Loucy (cell line): ENCODE measurements around the gene FAM167B.

ENCODE experiments used
- H2AFZ ChIP-seq: fragments of 200-600 bp; sonication (generic); 2 replicates; pipeline ENCODE4 v1.6.0; 2016; ENCODE audit warnings: antibody characterized with exemption, mild to moderate bottlenecking, low read length, moderate library complexity
- H3F3A ChIP-seq: fragments of 200-600 bp; 2 replicates; pipeline ENCODE4 v1.6.0; 2016; ENCODE audit warnings: antibody characterized with exemption, low read depth, mild to moderate bottlenecking
- H3K27me3 ChIP-seq: fragments of 200-600 bp; sonication (generic); 2 replicates; pipeline ENCODE4 v1.6.1; 2014; ENCODE audit warnings: low read length, mild to moderate bottlenecking; ENCODE audit not compliant: insufficient read depth, poor library complexity, severe bottlenecking
- H3K36me3 ChIP-seq: fragments of 200-600 bp; sonication (generic); 2 replicates; pipeline ENCODE4 v1.6.1; 2016; ENCODE audit warnings: low read length; ENCODE audit not compliant: insufficient read depth
- H3K4me1 ChIP-seq: fragments of 200-600 bp; sonication (generic); 2 replicates; pipeline ENCODE4 v1.5.1; 2014; ENCODE audit warnings: low read length, mild to moderate bottlenecking; ENCODE audit not compliant: insufficient read depth, poor library complexity, severe bottlenecking
- H3K4me2 ChIP-seq: fragments of 200-600 bp; sonication (generic); 2 replicates; pipeline ENCODE4 v1.6.0; 2014; ENCODE audit warnings: antibody characterized with exemption, low read length, low read depth, mild to moderate bottlenecking; ENCODE audit not compliant: poor library complexity, severe bottlenecking
- H3K4me3 ChIP-seq: fragments of 200-600 bp; sonication (generic); 2 replicates; pipeline ENCODE4 v1.5.1; 2014; ENCODE audit warnings: low read length, mild to moderate bottlenecking, mixed read lengths; ENCODE audit not compliant: poor library complexity, severe bottlenecking
- H3K79me2 ChIP-seq: fragments of 200-600 bp; sonication (generic); 2 replicates; pipeline ENCODE4 v1.6.1; 2014; ENCODE audit warnings: low read length; ENCODE audit not compliant: insufficient read depth
- H3K9ac ChIP-seq: fragments of 200-600 bp; sonication (generic); 2 replicates; pipeline ENCODE4 v1.6.0; 2014; ENCODE audit warnings: mild to moderate bottlenecking, low read depth, low read length, moderate library complexity; ENCODE audit not compliant: poor library complexity, severe bottlenecking
- H3K9me2 ChIP-seq: fragments of 200-600 bp; sonication (generic); replicated peaks from 2 replicates; pipeline ENCODE4 v1.6.1; 2016; ENCODE audit warnings: low read depth, low read length, mixed read lengths
- H3K9me3 ChIP-seq: fragments of 200-600 bp; sonication (generic); 2 replicates; pipeline ENCODE4 v1.6.1; 2014; ENCODE audit warnings: mild to moderate bottlenecking, antibody characterized with exemption, low read length, low read depth; ENCODE audit not compliant: insufficient read depth
- H4K20me1 ChIP-seq: fragments of 200-600 bp; sonication (generic); 2 replicates; pipeline ENCODE4 v1.6.0; 2014; ENCODE audit warnings: antibody characterized with exemption, low read length, mild to moderate bottlenecking; ENCODE audit not compliant: insufficient read depth, poor library complexity, severe bottlenecking
- EZH2phosphoT487 ChIP-seq: fragments of 200-600 bp; IDR thresholded peaks from 2 replicates; pipeline ENCODE4 v1.6.1; 2018; ENCODE audit warnings: antibody characterized with exemption, mild to moderate bottlenecking, moderate library complexity, borderline replicate concordance
- TF ChIP-seq, protein P1 (sequence below): fragments of 200-600 bp; sonication (generic); conservative IDR thresholded peaks from 2 replicates; pipeline ENCODE4 v1.5.1; 2014; ENCODE audit warnings: mild to moderate bottlenecking, antibody characterized with exemption, low read length

The FAM167B gene

DNA sequence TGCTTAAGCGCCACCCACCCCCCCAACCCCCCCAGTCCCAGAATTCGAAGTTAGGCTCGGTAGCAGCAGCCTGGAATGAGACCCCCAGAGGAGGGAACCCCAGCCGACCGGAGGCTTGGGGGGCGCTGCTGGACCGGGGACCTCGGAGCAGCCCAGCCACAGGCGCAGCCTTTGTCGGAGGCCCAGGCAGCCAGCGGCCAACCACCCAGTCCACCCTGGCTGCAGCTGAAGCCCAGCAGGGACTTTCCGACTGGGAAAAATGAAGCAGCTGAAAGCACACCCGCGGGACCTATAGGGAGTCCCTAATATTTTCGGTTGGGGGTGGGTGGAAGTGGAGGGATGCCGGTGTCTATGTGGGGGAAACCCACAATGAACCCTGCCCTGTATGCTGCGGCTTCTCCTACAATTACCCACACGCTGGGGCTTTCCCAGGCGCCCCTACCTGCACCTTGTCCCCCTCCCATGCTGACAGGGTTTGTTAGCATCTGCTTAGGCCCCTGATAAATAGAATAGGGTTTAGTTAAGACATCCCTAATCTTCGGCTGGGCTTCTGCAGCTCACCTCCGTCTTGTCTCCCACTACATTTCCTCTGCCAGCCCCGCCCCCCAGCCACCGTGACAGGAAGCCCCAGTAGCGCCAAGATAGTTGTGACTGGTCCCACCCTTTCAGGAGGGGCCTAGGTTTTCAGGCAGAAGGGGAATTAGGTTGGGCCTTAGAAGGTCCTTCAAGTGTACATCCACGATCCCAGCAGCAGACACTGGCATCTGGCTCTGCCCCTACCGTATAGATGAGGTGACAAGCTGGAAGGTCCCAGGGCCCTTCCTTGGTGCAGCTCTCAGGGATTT is 45.8 kb upstream of the FAM167B start:
- Histone ChIP-seq H3K9me2 (no peaks in the 10 kb centered on the region), H3K79me2 (peaks cover 11% of the 10 kb centered on the region; the same call in 1 of the 2 replicates), H3K4me3 (peak overlapping the region; percentile 81), H2AFZ (peak overlapping the region; percentile 74), H3K4me2 (peak overlapping the region; percentile 93), H3K4me1 (peaks cover 51% of the 10 kb centered on the region), H3K36me3 (peaks cover 9% of the 10 kb centered on the region; the same call in 1 of the 2 replicates), H3K27me3 (no peaks in the 10 kb centered on the region), H3K9me3 (no peaks in the 10 kb centered on the region), H3F3A (no peaks in the 10 kb centered on the region; the same call in 1 of the 2 replicates), H3K9ac (peak overlapping the region; percentile 71), H4K20me1 (peaks cover 28% of the 10 kb centered on the region)
- TF ChIP-seq EZH2phosphoT487, result no peak
- TF ChIP-seq, protein P1, sequence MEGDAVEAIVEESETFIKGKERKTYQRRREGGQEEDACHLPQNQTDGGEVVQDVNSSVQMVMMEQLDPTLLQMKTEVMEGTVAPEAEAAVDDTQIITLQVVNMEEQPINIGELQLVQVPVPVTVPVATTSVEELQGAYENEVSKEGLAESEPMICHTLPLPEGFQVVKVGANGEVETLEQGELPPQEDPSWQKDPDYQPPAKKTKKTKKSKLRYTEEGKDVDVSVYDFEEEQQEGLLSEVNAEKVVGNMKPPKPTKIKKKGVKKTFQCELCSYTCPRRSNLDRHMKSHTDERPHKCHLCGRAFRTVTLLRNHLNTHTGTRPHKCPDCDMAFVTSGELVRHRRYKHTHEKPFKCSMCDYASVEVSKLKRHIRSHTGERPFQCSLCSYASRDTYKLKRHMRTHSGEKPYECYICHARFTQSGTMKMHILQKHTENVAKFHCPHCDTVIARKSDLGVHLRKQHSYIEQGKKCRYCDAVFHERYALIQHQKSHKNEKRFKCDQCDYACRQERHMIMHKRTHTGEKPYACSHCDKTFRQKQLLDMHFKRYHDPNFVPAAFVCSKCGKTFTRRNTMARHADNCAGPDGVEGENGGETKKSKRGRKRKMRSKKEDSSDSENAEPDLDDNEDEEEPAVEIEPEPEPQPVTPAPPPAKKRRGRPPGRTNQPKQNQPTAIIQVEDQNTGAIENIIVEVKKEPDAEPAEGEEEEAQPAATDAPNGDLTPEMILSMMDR, result 0 out of 2 replicates have a peak, but pooled peaks have one; percentile 12

DNA sequence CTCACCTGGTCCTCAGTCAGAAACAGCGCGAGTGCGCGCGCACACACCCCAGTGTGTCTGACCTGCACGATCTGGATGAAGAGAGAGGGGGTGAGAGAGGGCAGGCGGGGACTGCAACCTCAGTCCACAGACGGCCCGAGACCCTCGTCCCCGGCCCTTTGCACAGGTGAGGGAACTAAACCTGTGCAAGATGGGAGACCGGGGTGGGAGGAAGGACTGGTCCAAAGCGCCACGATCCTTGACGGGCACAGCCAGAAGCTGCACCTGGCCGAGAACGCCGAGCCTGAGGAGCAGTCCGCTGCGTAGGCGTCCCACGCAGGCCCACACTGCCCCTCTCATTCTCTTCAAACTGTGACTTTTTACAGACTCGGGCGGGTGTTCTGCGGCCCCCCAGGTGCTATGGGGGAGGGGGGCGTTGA is 42.1 kb upstream of the FAM167B start:
- peak overlapping the region; percentile 80 for H3K4me3 ChIP-seq
- no peaks in the 10 kb centered on the region for H3K9me3 ChIP-seq
- H3K9ac ChIP-seq, result peak overlapping the region; percentile 78
- TF ChIP-seq EZH2phosphoT487, result no peak
- TF ChIP-seq, protein P1, result no peak
- no peak overlapping the region for H2AFZ ChIP-seq
- H3K4me2 ChIP-seq, result peak overlapping the region; percentile 67
- H4K20me1 ChIP-seq, result no peaks in the 10 kb centered on the region
- no peaks in the 10 kb centered on the region for H3K36me3 ChIP-seq
- no peaks in the 10 kb centered on the region for H3K9me2 ChIP-seq
- H3K27me3 ChIP-seq, result no peaks in the 10 kb centered on the region
- H3K4me1 ChIP-seq, result peaks cover 41% of the 10 kb centered on the region
- peaks cover 11% of the 10 kb centered on the region; the same call in 1 of the 2 replicates for H3K79me2 ChIP-seq
- H3F3A ChIP-seq, result no peaks in the 10 kb centered on the region; the same call in 1 of the 2 replicates

DNA sequence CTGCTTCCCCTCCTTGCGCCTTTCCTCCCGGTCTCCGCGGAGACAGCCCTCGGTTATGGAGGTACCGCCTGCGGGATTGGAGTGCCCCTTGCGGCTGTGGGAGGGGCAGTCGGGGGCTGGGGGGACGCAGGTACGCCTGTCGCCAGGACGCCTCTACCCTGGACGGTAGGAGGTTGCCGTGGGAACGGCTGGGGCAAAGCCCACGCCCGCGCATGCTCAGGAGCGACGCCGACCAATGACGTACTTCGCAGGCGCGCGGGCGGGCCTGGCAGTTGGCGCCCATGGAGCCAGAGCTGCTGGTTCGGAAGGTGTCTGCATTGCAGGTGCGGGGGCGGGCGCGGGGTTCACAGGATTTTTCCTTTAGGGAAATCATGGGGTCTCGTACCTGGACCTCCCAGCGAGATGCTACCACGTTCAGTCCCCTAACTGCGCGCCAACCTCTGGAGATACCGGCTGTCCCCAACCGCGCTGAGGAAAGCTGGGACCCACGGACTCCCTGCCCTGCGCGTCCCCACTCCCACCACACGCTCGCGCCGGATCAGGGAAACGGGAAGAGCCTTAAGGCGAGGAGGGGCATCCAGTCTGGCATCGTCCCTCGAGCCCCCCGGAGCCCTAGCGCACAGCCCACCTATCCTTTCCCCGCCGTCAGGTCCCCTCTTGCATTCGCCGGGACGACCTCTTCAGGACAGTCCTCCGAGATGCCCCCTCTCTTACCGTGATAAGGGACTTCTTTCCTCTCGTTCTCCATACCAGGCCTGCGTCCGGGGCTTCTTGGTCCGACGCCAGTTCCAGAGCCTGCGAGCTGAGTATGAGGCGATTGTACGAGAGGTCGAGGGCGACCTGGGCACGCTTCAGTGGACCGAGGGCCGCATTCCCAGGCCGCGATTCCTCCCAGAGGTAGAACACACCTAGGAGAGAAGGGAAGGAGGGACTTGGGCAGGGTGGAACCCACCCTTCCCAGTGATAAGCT is 41.3 kb upstream of the FAM167B start, which contains the start of gene IQCC:
Gene IQCC, plus strand, starts transcription at position 271 of the 970 bp plus-strand sequence. Its CDS starts 11 bp downstream, at position 282.
- no peak for TF ChIP-seq EZH2phosphoT487
- TF ChIP-seq, protein P1, result no peak
- Histone ChIP-seq H3K4me1 (peaks cover 35% of the 10 kb centered on the region), H4K20me1 (no peaks in the 10 kb centered on the region), H3K36me3 (no peaks in the 10 kb centered on the region), H3K4me2 (peak within 1 kb of the TSS; percentile 67), H3K4me3 (peak within 1 kb of the TSS; percentile 80), H3K79me2 (peaks cover 11% of the 10 kb centered on the region; the same call in 1 of the 2 replicates), H3K27me3 (no peaks in the 10 kb centered on the region), H3K9ac (peak within 1 kb of the TSS; percentile 78), H3K9me3 (no peaks in the 10 kb centered on the region), H2AFZ (peak within 1 kb of the TSS; percentile 84), H3F3A (no peaks in the 10 kb centered on the region; the same call in 1 of the 2 replicates), H3K9me2 (no peaks in the 10 kb centered on the region)
